IMR-90 (cell line): Measurements from ENCODE around the gene OSBPL6. TPM values are rescaled to one million over a fixed set of nuclear protein-coding genes. Genes with fewer than 3 reads are reported as not detected.

Experiments used
- ATAC-seq: fragments of 200-7000 bp; cut with Tn5 transposase; 2 replicates; pipeline ENCODE4 v1.9.1; 2020; ENCODE audit warnings: low read depth, mild to moderate bottlenecking, moderate library complexity
- BruUV-seq: library from RNA; stranded (reverse); fragments of 400-500 nt; replicated peaks from 2 replicates; lab custom pipeline; 2021; lab: Mats Ljungman, UMichigan
- CTCF ChIA-PET: fragments of 300-600 bp; formaldehyde crosslinking; extraction: SDS; loops from one replicate; lab custom pipeline; 2021; ENCODE audit warnings: antibody characterized with exemption; lab: Yijun Ruan, JAX
- POLR2A ChIA-PET: fragments of 300-600 bp; sonication (Branson Sonifier 250); formaldehyde crosslinking; loops from one replicate; lab custom pipeline; 2022; ENCODE audit warnings: antibody characterized with exemption; ENCODE audit not compliant: unreplicated experiment; lab: Charles Lee
- DNase-seq: peaks from one replicate; pipeline ENCODE4 v3.0.0; 2013
- H2AFZ ChIP-seq: replicated peaks from 2 replicates; pipeline ENCODE3; 2013; ENCODE audit warnings: low read length, mild to moderate bottlenecking; ENCODE audit not compliant: poor library complexity
- H2AK5ac ChIP-seq: 2 replicates; pipeline ENCODE4 v1.6.1; 2013; ENCODE audit warnings: low read depth, low read length, inconsistent platforms
- H2AK9ac ChIP-seq: replicated peaks from 2 replicates; pipeline ENCODE3; 2013; ENCODE audit warnings: mild to moderate bottlenecking, low read depth, low read length, moderate library complexity; ENCODE audit not compliant: poor library complexity
- H2BK120ac ChIP-seq: 2 replicates; pipeline ENCODE4 v1.6.1; 2013; ENCODE audit warnings: low read depth, low read length, inconsistent platforms
- H2BK15ac ChIP-seq: 3 replicates; pipeline ENCODE4 v1.6.1; 2013; ENCODE audit warnings: low read depth, low read length, inconsistent platforms
- H2BK20ac ChIP-seq: 2 replicates; pipeline ENCODE4 v1.6.1; 2013; ENCODE audit warnings: low read depth, mild to moderate bottlenecking, inconsistent platforms, low read length, moderate library complexity
- H2BK5ac ChIP-seq: 2 replicates; pipeline ENCODE4 v1.6.1; 2013; ENCODE audit warnings: mild to moderate bottlenecking, low read depth, low read length, inconsistent platforms; ENCODE audit not compliant: poor library complexity, severe bottlenecking
- H3K14ac ChIP-seq: replicated peaks from 2 replicates; pipeline ENCODE4 v1.6.1; 2013; ENCODE audit warnings: low read depth, low read length, inconsistent platforms
- H3K18ac ChIP-seq: 2 replicates; pipeline ENCODE4 v1.6.1; 2013; ENCODE audit warnings: low read depth, low read length, control low read depth
- H3K23ac ChIP-seq: 2 replicates; pipeline ENCODE4 v1.6.1; 2013; ENCODE audit warnings: low read depth, low read length, inconsistent platforms
- H3K27ac ChIP-seq: 2 replicates; pipeline ENCODE4 v1.5.1; 2013; ENCODE audit warnings: mild to moderate bottlenecking, control low read depth, low read length; ENCODE audit not compliant: insufficient read depth
- H3K27me3 ChIP-seq: 2 replicates; pipeline ENCODE4 v1.6.1; 2013; ENCODE audit warnings: low read length; ENCODE audit not compliant: control insufficient read depth, insufficient read depth
- H3K36me3 ChIP-seq: 2 replicates; pipeline ENCODE4 v1.6.1; 2013; ENCODE audit warnings: low read length, mixed read lengths; ENCODE audit not compliant: control insufficient read depth, insufficient read depth
- H3K4ac ChIP-seq: 2 replicates; pipeline ENCODE4 v1.6.1; 2013; ENCODE audit warnings: low read depth, low read length, inconsistent platforms
- H3K4me1 ChIP-seq: 2 replicates; pipeline ENCODE4 v1.6.1; 2013; ENCODE audit warnings: low read length, mixed read lengths; ENCODE audit not compliant: control insufficient read depth, insufficient read depth
- H3K4me2 ChIP-seq: 2 replicates; pipeline ENCODE4 v1.6.1; 2013; ENCODE audit warnings: low read depth, mild to moderate bottlenecking, control low read depth, low read length, moderate library complexity
- H3K4me3 ChIP-seq: 2 replicates; pipeline ENCODE4 v1.5.1; 2013; ENCODE audit warnings: low read depth, mild to moderate bottlenecking, control low read depth, low read length, moderate library complexity; ENCODE audit not compliant: insufficient read depth
- H3K56ac ChIP-seq: 2 replicates; pipeline ENCODE4 v1.6.1; 2013; ENCODE audit warnings: low read length, inconsistent platforms; ENCODE audit not compliant: insufficient read depth; ENCODE audit errors: extremely low read depth
- H3K79me1 ChIP-seq, 2 experiments: 2 replicates each; pipeline ENCODE4 v1.6.1; 2013; ENCODE audit warnings: low read length in 2 of 2, inconsistent platforms in 1 of 2, low read depth in 1 of 2
- H3K9ac ChIP-seq: 2 replicates; pipeline ENCODE4 v1.6.1; 2013; ENCODE audit warnings: low read depth, low read length, control low read depth
- H3K9me1 ChIP-seq: 2 replicates; pipeline ENCODE4 v1.6.1; 2013; ENCODE audit warnings: low read length, inconsistent platforms; ENCODE audit not compliant: insufficient read depth
- H3K9me3 ChIP-seq: 2 replicates; pipeline ENCODE4 v1.6.1; 2013; ENCODE audit warnings: low read length; ENCODE audit not compliant: control insufficient read depth, insufficient read depth
- H4K20me1 ChIP-seq: 2 replicates; pipeline ENCODE4 v1.6.1; 2013; ENCODE audit warnings: low read length, inconsistent platforms; ENCODE audit not compliant: insufficient read depth
- H4K5ac ChIP-seq: 2 replicates; pipeline ENCODE4 v1.6.1; 2013; ENCODE audit warnings: mild to moderate bottlenecking, low read depth, low read length, control low read depth
- H4K8ac ChIP-seq, 2 experiments: 2 replicates each; pipeline ENCODE4 v1.6.1; 2013; ENCODE audit warnings: low read depth in 2 of 2, low read length in 2 of 2, control low read depth in 1 of 2, inconsistent platforms in 1 of 2
- H4K91ac ChIP-seq: 2 replicates; pipeline ENCODE4 v1.6.1; 2013; ENCODE audit warnings: low read depth, low read length, inconsistent platforms; ENCODE audit not compliant: insufficient read depth
- BHLHE40 ChIP-seq: fragments of 150-350 bp; IDR thresholded peaks from 2 replicates; pipeline ENCODE4 v1.6.1; 2016; ENCODE audit warnings: mild to moderate bottlenecking, low read depth, low read length
- CHD1 ChIP-seq: IDR thresholded peaks from 2 replicates; pipeline ENCODE4 v1.6.1; 2012; ENCODE audit warnings: low read depth, low read length, improper control_type of control experiment
- MXI1 ChIP-seq: IDR thresholded peaks from 2 replicates; pipeline ENCODE4 v1.6.1; 2012; ENCODE audit warnings: low read depth, mild to moderate bottlenecking, low read length, moderate library complexity, borderline replicate concordance
- POLR2A ChIP-seq: IDR thresholded peaks from 2 replicates; pipeline ENCODE4 v1.6.1; 2012; ENCODE audit warnings: mild to moderate bottlenecking, low read depth, low read length
- RFX5 ChIP-seq: IDR thresholded peaks from 2 replicates; pipeline ENCODE4 v1.8.0; 2012; ENCODE audit warnings: low read depth, mild to moderate bottlenecking, low read length, moderate library complexity
- WGBS, 2 experiments: methylation state at CpG; one replicate each; pipeline versions ENCODE4 v1.1.5 to v1.1.7; 2013; ENCODE audit warnings: missing lambda C conversion rate in 2 of 2; ENCODE audit not compliant: insufficient read length in 1 of 2; ENCODE audit errors: extremely low coverage in 2 of 2; 5-methylcytosine and 5-hydroxymethylcytosine counted together
- dilution Hi-C: fragments of 300-500 bp; cut with HindIII; formaldehyde crosslinking; loops from one replicate; pipeline ENCODE4 v1.14.3; 2018; ENCODE audit warnings: low sequenced_read_pairs; ENCODE audit not compliant: unreplicated experiment
- in situ Hi-C: fragments of 300-500 bp; cut with MboI; formaldehyde crosslinking; loops from 3 replicates; pipeline ENCODE4 v1.14.3; 2019; ENCODE audit warnings: low sequenced_read_pairs, inconsistent platforms, mixed read lengths
- intact Hi-C: fragments of 100-400 bp; cut with micrococcal nuclease; formaldehyde crosslinking; loops from 2 replicates; pipeline ENCODE4 v1.10.0; 2022
- polyA plus RNA-seq, 3 experiments: library from polyadenylated mRNA; depleted of rRNA; stranded (reverse); fragments of >200 nt; gene quantifications; 2 replicates each; pipeline ENCODE4 v1.2.3, GENCODE V29; 2012; ENCODE audit warnings: low replicate concordance in 1 of 3
- total RNA-seq: library from RNA; depleted of rRNA; stranded (reverse); fragments of >200 nt; gene quantifications from 2 replicates; pipeline ENCODE4 v1.2.3, GENCODE V29; 2012
- TF ChIP-seq, protein P1 (sequence below): conservative IDR thresholded peaks from 2 replicates; pipeline ENCODE4 v1.5.1; 2012; ENCODE audit warnings: mild to moderate bottlenecking, low read depth, low read length, improper control_type of control experiment
- TF ChIP-seq, protein P2 (sequence below): fragments of 150-350 bp; IDR thresholded peaks from 2 replicates; pipeline ENCODE4 v1.6.1; 2016; ENCODE audit warnings: low read depth, mild to moderate bottlenecking, low read length, moderate library complexity, borderline replicate concordance

Gene OSBPL6
- total and polyA plus RNA-seq, 2 of the 4 experiments (the other 2 are of a cell fraction) = 3.2 to 3.7 TPM

DNA sequence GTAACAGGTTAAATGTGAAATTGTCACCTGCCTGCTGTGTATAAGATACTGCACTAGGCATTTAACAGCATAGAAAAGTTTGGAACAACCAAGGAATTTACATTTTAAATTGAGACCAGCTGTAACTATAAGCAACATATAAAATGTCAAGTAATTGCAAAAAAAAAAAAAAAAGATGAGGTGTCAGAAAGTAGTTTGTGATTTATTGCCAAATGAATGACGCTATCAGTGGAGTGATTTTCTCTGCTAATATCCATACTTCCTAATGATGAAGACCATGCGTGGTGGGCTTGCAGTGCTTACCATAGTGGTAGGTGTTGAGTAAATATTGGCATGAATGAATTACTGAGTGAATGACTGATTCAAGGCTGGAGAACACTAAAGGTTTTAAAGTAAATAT lies 73.3 kb downstream of the OSBPL6 start:
- no peak overlapping the region for H3K4me2 ChIP-seq
- H2BK120ac ChIP-seq = no peak overlapping the region
- no peak overlapping the region for H2BK5ac ChIP-seq
- no peak overlapping the region for H3K4me3 ChIP-seq
- no CpG with 5 or more reads among the region's 2 CpGs for WGBS, 2 experiments
- no peaks in the 10 kb centered on the region for H3K4me1 ChIP-seq
- no peak overlapping the region for H3K4ac ChIP-seq
- no peak overlapping the region for H2BK20ac ChIP-seq
- no peak for ATAC-seq
- no peak overlapping the region for H3K27ac ChIP-seq
- no peak overlapping the region for H3K56ac ChIP-seq
- no peak overlapping the region for H2AK9ac ChIP-seq
- DNase-seq = no peak
- no peak overlapping the region for H3K23ac ChIP-seq
- no peak overlapping the region for H3K9ac ChIP-seq
- H2AK5ac ChIP-seq = no peak overlapping the region
- POLR2A ChIA-PET = no interaction called here
- in situ Hi-C loops (no loop called here), dilution Hi-C loops (no loop called here), intact Hi-C loops (no loop called here)
- no peaks in the 10 kb centered on the region for H3K9me3 ChIP-seq
- H2AFZ ChIP-seq = no peak overlapping the region
- no peak overlapping the region for H3K14ac ChIP-seq
- H3K79me1 ChIP-seq = peaks cover 0 to 3% of the 10 kb centered on the region in 2 experiments; a peak in 2 of 4 replicates
- H4K20me1 ChIP-seq = no peaks in the 10 kb centered on the region
- H3K27me3 ChIP-seq = no peaks in the 10 kb centered on the region
- CTCF ChIA-PET = interaction anchor here (0.6 kb wide), 1 partner anchor 129 kb away, joined by 3 read pairs; no protein-coding TSS in a partner anchor
- TF ChIP-seq CHD1 = no peak
- no peak for TF ChIP-seq MXI1
- TF ChIP-seq, protein P1, sequence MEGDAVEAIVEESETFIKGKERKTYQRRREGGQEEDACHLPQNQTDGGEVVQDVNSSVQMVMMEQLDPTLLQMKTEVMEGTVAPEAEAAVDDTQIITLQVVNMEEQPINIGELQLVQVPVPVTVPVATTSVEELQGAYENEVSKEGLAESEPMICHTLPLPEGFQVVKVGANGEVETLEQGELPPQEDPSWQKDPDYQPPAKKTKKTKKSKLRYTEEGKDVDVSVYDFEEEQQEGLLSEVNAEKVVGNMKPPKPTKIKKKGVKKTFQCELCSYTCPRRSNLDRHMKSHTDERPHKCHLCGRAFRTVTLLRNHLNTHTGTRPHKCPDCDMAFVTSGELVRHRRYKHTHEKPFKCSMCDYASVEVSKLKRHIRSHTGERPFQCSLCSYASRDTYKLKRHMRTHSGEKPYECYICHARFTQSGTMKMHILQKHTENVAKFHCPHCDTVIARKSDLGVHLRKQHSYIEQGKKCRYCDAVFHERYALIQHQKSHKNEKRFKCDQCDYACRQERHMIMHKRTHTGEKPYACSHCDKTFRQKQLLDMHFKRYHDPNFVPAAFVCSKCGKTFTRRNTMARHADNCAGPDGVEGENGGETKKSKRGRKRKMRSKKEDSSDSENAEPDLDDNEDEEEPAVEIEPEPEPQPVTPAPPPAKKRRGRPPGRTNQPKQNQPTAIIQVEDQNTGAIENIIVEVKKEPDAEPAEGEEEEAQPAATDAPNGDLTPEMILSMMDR = no peak
- no peak for TF ChIP-seq RFX5
- TF ChIP-seq, protein P2, sequence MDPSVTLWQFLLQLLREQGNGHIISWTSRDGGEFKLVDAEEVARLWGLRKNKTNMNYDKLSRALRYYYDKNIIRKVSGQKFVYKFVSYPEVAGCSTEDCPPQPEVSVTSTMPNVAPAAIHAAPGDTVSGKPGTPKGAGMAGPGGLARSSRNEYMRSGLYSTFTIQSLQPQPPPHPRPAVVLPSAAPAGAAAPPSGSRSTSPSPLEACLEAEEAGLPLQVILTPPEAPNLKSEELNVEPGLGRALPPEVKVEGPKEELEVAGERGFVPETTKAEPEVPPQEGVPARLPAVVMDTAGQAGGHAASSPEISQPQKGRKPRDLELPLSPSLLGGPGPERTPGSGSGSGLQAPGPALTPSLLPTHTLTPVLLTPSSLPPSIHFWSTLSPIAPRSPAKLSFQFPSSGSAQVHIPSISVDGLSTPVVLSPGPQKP = no peak
- TF ChIP-seq BHLHE40 = no peak
- no peak for TF ChIP-seq POLR2A
- H4K8ac ChIP-seq = no peak overlapping the region; a peak in 1 of 4 replicates
- no peaks in the 10 kb centered on the region for H3K36me3 ChIP-seq
- no TSS peak for BruUV-seq
- no peak overlapping the region for H3K18ac ChIP-seq
- H2BK15ac ChIP-seq = no peak overlapping the region
- H4K91ac ChIP-seq = no peak overlapping the region
- H4K5ac ChIP-seq = no peak overlapping the region
- H3K9me1 ChIP-seq = no peaks in the 10 kb centered on the region; the same call in 1 of the 2 replicates
